Small intestine (tissue), 7 donors: ENCODE results near the gene GFM1. TPM values are rescaled to one million over a fixed set of nuclear protein-coding genes. Genes with fewer than 3 reads are reported as not detected.
A peak's percentile ranks its signal among the peaks of the same experiment; 100 is the strongest.

Source experiments
- DNase-seq, 2 donors: peaks; one replicate each; pipeline versions ENCODE4 v3.0.0 to v3.0.0-alpha.2; 2013
- FAIRE-seq: peaks from 2 replicates; lab custom pipeline; 2012; peaks lifted over from hg19 to GRCh38; lab: Jason Lieb, UNC
- H3K27ac ChIP-seq, 3 donors: one replicate each; pipeline ENCODE4 v1.5.1; 2013; ENCODE audit warnings: low read length in 2 of 3, mild to moderate bottlenecking in 2 of 3, control low read depth in 1 of 3, inconsistent platforms in 1 of 3, low read depth in 1 of 3, moderate library complexity in 1 of 3
- H3K27me3 ChIP-seq, 3 donors: one replicate each; pipeline ENCODE4 v1.6.1; 2013; ENCODE audit warnings: low read length in 3 of 3, inconsistent platforms in 1 of 3; ENCODE audit not compliant: control insufficient read depth in 3 of 3, insufficient read depth in 3 of 3
- H3K36me3 ChIP-seq, 3 donors: one replicate each; pipeline ENCODE4 v1.6.1; 2013; ENCODE audit warnings: low read length in 3 of 3, inconsistent platforms in 1 of 3, low read depth in 1 of 3, mild to moderate bottlenecking in 1 of 3, moderate library complexity in 1 of 3; ENCODE audit not compliant: control insufficient read depth in 3 of 3, insufficient read depth in 2 of 3
- H3K4me1 ChIP-seq, 3 donors: one replicate each; pipeline ENCODE4 v1.6.1; 2013; ENCODE audit warnings: low read length in 2 of 3, inconsistent platforms in 1 of 3, low read depth in 1 of 3, mild to moderate bottlenecking in 1 of 3, moderate library complexity in 1 of 3; ENCODE audit not compliant: control insufficient read depth in 3 of 3, insufficient read depth in 2 of 3
- H3K4me3 ChIP-seq, 3 donors: one replicate each; pipeline ENCODE4 v1.5.1; 2013; ENCODE audit warnings: low read length in 3 of 3, control low read depth in 1 of 3, inconsistent platforms in 1 of 3, low read depth in 1 of 3, mild to moderate bottlenecking in 1 of 3, moderate library complexity in 1 of 3
- H3K9me3 ChIP-seq, 2 donors: one replicate each; pipeline ENCODE4 v1.6.1; 2013; ENCODE audit warnings: low read depth in 1 of 2, low read length in 1 of 2; ENCODE audit not compliant: control insufficient read depth in 2 of 2, insufficient read depth in 1 of 2
- WGBS, 3 donors: extraction: QIAGEN DNeasy Blood & Tissue Kit; methylation state at CpG; one replicate each; pipeline ENCODE4 v1.1.7; 2013; 5-methylcytosine and 5-hydroxymethylcytosine counted together
- polyA plus RNA-seq, 4 donors: library from polyadenylated mRNA; stranded (reverse) in 3 of 4; unstranded in 1 of 4; fragments of 200-250 nt in 3 of 4; fragments of 120-200 nt in 1 of 4; gene quantifications; one replicate each; pipeline versions ENCODE4 v1.2.1 to v1.2.3, GENCODE V29; 2013
- donor health status: healthy with polysubstance abuse.
- donor health status: control.
- donor health status: control.
- donor health status: Bipolar disorder and iron deficiency.
- donor health status: healthy.

GFM1 gene
- polyA plus RNA-seq, 4 donors = 9.4 to 37.5 (median 22.8) TPM

DNA sequence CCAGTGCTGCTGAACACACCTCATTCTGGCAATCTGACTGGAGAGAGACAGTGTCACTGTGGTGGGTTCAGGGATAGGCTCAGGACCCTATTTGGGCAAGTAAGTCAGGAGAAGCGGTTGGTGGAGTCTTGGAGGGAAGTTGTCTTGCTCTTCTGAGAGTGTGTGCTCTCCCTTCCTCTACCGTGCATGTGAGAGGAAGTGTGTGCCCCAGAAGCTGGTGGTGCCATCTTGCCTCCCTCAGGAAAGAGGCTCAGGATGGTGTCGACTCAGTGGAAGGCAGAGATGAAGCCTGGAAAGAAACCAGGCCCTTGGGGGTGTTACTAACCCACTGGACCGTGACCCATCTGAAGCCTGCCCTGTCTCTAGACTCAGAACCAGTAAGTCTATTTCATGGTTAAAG lies 94.8 kb downstream of the GFM1 start:
- DNase-seq (no peak), FAIRE-seq (no peak)
- Histone ChIP-seq H3K27ac (peak overlapping the region in 1 of 3 donors; percentile 14), H3K27me3 (no peaks in the 10 kb centered on the region), H3K4me3 (no peak overlapping the region), H3K36me3 (peaks cover 0 to 25% (median 0%) of the 10 kb centered on the region in 3 donors), H3K9me3 (peaks cover 1 to 13% of the 10 kb centered on the region in 2 donors), H3K4me1 (no peaks in the 10 kb centered on the region)
- 86 to 90% (median 88%) methylated on average over 4 of the region's 4 CpGs for WGBS, 3 donors

DNA sequence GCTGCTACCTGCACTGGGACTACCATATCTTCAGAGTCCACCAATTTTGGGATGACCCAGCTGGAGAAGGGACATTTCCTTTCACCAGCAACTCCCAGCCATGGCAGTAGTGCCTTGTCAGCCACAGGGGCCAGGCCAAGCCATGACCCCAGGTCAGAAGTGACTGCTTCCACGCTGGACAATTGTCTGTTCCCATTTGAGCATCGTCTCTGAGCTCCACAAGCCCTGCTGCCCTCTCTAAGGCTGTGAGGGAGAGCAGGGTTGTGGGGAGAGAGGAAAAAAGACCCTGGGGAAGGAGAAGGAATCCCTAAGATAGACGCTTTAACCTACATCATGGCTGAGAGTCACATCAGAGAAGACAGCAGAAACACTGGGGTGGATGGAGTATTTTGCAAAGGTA lies 95.3 kb downstream of the GFM1 start:
- WGBS, 3 donors = 86 to 96% (median 91%) methylated on average over 3 of the region's 3 CpGs
- no peak for DNase-seq
- peaks cover 0 to 23% (median 0%) of the 10 kb centered on the region in 3 donors for H3K36me3 ChIP-seq
- H3K4me3 ChIP-seq = no peak overlapping the region
- H3K27me3 ChIP-seq = no peaks in the 10 kb centered on the region
- H3K9me3 ChIP-seq = peaks cover 1 to 10% of the 10 kb centered on the region in 2 donors
- H3K27ac ChIP-seq = no peak overlapping the region
- H3K4me1 ChIP-seq = no peaks in the 10 kb centered on the region
- no peak for FAIRE-seq

Other genes with a start within 250 kb of the GFM1 start
- 1 to 10 TPM in 3 of 4 donors, not detected in 1; 2.2 to 4.1 (median 2.4) TPM for gene MLF1, start 73.3 kb upstream of the GFM1 start, polyA plus RNA-seq
- 10 to 100 TPM; 29.2 to 53.8 (median 33.4) TPM for gene LXN, start 28.1 kb downstream of the GFM1 start, polyA plus RNA-seq
- gene RARRES1, start 87.9 kb downstream of the GFM1 start, polyA plus RNA-seq = 100 to 1,000 TPM in 1 of 4 donors, 10 to 100 TPM in 1, 1 to 10 TPM in 1, under 1 TPM in 1; 0.89 to 165 (median 16.9) TPM
- 10 to 100 TPM; 18.6 to 54.4 (median 33.1) TPM for gene MFSD1, start 157.5 kb downstream of the GFM1 start, polyA plus RNA-seq